Measurements from ENCODE around the gene EPHB3.
A peak's percentile ranks its signal among the peaks of the same experiment; 100 is the strongest.

Gene EPHB3

DNA sequence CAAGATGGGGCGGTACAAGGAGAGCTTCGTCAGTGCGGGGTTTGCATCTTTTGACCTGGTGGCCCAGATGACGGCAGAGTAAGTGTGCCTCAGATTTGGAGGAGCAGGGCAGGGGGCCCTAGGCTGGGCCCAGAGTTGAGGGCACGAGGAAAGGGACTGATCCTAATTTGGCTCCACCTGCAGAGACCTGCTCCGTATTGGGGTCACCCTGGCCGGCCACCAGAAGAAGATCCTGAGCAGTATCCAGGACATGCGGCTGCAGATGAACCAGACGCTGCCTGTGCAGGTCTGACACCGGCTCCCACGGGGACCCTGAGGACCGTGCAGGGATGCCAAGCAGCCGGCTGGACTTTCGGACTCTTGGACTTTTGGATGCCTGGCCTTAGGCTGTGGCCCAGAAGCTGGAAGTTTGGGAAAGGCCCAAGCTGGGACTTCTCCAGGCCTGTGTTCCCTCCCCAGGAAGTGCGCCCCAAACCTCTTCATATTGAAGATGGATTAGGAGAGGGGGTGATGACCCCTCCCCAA is 19.8 kb downstream of the EPHB3 start:
- H3K4me3 Mint-ChIP-seq, result no peak overlapping the region
- H3K27ac Mint-ChIP-seq (ENCODE audit: low read depth), result no peak overlapping the region
- ATAC-seq (replicated peaks; ENCODE audit: extremely low read depth, poor library complexity, severe bottlenecking) (no peak), DNase-seq (ENCODE audit: low spot score in 2 of 2) (no peak)
- peaks cover 58% of the 10 kb centered on the region for H3K27me3 Mint-ChIP-seq
- H3K9me3 Mint-ChIP-seq, result no peaks in the 10 kb centered on the region
- no peaks in the 10 kb centered on the region for H3K36me3 Mint-ChIP-seq (ENCODE audit: insufficient read depth)
- H3K4me1 Mint-ChIP-seq, result peaks cover 7% of the 10 kb centered on the region

DNA sequence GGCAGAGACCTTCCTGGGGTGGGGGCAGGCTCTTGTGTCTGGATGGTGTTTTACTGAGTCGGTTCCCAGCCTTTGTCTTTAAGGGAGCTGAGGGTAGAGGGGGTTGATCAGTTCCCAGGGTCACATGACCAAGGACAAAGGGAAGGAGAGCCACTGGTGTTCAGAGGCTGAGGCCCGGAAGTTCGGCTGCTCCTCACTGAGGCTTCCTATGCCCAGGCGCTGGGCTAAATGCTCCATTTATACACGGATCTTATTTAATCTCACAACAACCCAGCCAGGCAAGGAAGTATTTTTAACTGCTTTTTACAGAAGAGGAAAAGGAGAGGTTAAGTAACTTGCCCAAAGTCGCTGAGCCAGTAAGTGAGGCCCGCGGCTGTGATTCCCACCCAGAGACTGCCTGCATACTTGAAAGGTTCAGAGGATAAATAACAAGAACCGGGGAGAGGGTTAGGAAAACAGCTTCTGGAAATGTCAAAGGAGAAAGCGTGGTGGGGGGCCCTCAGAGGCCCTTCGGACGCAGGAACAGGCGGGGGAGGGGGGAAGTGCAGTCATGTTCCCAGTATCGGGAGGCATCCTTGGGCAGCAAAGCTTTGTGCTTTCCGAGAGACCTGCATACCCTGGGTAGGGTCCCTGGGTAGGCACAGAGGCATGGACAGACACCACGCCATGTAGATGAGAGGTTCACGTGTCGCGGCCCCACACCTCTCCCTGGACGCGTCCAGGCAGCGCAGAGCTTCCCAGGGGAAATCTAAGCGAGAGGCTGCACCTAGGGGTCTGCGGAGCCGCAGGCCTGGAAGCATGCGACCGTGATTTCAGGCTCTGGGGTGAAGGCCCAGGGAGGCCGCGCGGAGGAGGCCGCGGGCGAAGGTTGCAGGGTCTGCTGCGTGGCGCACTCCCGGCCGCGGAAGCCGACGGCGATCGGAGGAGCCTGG is 21.3 kb downstream of the EPHB3 start:
- no peak for DNase-seq (ENCODE audit: low spot score in 2 of 2)
- no peaks in the 10 kb centered on the region for H3K9me3 Mint-ChIP-seq
- no peak for ATAC-seq (replicated peaks; ENCODE audit: extremely low read depth, poor library complexity, severe bottlenecking)

DNA sequence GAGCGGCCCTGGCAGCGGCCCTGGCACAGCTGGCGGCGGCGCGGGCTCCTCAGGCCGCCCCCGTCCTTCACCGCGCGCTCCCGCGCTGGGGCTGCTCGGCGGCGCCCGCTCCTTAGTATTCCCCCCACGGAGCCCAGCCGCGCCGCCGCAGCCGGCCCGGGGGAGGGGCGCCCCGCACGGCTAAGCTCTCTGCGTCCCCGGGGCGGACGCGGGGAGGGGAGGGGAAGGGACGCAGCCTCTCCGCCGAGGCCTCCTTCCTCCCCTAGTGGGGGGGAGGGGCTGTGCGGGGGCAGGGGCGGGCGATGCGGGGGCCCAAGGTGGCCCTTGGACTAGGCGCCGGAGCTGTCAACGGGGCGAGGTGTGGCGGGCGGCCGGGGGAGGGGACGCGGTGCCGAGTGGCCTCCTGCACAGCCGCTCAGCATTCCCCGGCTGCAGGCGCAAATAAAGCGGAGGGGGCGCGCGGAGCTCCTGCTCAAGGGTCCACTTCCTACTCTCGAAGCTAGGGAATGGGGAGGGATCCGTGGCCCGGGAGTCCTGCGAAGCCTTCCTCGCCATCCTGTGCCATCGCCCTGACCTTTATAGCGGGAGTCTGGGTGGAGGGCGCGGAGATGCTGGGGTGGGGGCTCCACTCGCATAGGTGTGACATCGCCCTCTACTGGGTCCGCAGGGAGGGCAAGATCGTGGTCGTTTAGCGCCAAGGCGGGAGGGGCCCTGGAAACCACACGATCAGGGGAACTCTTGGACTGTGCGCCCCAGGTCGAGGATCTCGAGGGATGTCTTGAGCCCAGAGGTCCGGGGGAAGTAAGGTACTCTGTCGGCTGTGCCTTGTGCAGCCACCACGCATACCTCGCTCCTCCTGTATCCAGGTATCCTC is 22.2 kb downstream of the EPHB3 start:
- no peaks in the 10 kb centered on the region for H3K9me3 Mint-ChIP-seq
- ATAC-seq (replicated peaks; ENCODE audit: extremely low read depth, poor library complexity, severe bottlenecking) (no peak), DNase-seq (ENCODE audit: low spot score in 2 of 2) (no peak)
- H3K27ac Mint-ChIP-seq (ENCODE audit: low read depth), result no peak overlapping the region
- H3K36me3 Mint-ChIP-seq (ENCODE audit: insufficient read depth), result no peaks in the 10 kb centered on the region
- H3K4me3 Mint-ChIP-seq, result peak overlapping the region; percentile 14
- peaks cover 7% of the 10 kb centered on the region for H3K4me1 Mint-ChIP-seq
- peaks cover 40% of the 10 kb centered on the region for H3K27me3 Mint-ChIP-seq

More for the DNA sequence above, 21.3 kb downstream of the EPHB3 start:
- Mint-ChIP-seq H3K27ac (ENCODE audit: low read depth) (no peak overlapping the region), H3K27me3 (peaks cover 49% of the 10 kb centered on the region), H3K36me3 (ENCODE audit: insufficient read depth) (no peaks in the 10 kb centered on the region), H3K4me1 (peaks cover 7% of the 10 kb centered on the region), H3K4me3 (peak overlapping the region; percentile 34)

DNA sequence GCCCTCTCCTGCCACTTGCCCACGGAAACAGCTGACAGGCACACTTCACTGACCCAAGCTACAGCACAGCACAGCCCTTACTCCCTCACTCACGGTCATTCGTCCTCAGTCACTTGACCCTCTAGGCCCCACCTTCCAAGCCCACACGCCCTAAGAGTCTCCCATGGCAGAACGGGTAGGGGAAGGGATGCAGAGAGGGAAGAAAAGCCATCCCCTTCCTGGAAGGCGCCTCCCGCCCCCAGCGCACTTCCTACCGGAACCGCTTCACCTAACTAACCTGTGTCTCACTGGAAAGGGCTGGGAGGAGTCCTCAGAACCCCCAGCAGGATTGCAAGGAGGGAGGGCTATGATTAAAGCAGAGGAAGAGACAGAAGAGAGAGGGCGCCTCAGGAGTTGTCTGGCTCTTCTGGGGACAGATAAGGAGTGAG is 22.9 kb downstream of the EPHB3 start:
- H3K36me3 Mint-ChIP-seq (ENCODE audit: insufficient read depth), result no peaks in the 10 kb centered on the region
- H3K9me3 Mint-ChIP-seq, result no peaks in the 10 kb centered on the region
- peak overlapping the region; percentile 14 for H3K4me3 Mint-ChIP-seq
- H3K27ac Mint-ChIP-seq (ENCODE audit: low read depth), result no peak overlapping the region
- H3K27me3 Mint-ChIP-seq, result peaks cover 34% of the 10 kb centered on the region
- ATAC-seq (replicated peaks; ENCODE audit: extremely low read depth, poor library complexity, severe bottlenecking) (no peak), DNase-seq (ENCODE audit: low spot score in 2 of 2) (no peak)
- peaks cover 7% of the 10 kb centered on the region for H3K4me1 Mint-ChIP-seq

DNA sequence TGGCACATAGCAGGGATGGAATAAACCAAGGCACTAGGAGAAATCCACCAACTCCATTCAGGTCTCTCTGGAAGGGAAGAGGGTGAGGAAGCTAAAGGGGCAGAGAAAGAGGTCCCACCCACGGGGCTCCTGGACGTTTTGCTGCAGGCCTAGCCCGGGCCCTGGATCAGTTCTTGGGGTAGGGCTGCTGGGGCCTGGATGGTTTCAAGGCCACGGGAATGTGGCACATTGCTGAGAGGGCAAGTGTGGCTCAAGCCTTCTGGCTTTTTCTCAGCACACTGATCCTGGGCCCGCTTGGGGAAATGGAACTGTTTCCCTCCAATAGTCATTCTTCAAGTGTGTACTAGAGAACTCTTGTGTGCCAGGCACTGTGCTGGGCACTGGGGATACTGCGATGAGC is 24.0 kb downstream of the EPHB3 start:
- Mint-ChIP-seq H3K36me3 (ENCODE audit: insufficient read depth) (no peaks in the 10 kb centered on the region), H3K27ac (ENCODE audit: low read depth) (no peak overlapping the region), H3K27me3 (peaks cover 24% of the 10 kb centered on the region), H3K4me1 (peaks cover 7% of the 10 kb centered on the region), H3K9me3 (no peaks in the 10 kb centered on the region), H3K4me3 (no peak overlapping the region)
- ATAC-seq (replicated peaks; ENCODE audit: extremely low read depth, poor library complexity, severe bottlenecking) (no peak), DNase-seq (ENCODE audit: low spot score in 2 of 2) (no peak)

DNA sequence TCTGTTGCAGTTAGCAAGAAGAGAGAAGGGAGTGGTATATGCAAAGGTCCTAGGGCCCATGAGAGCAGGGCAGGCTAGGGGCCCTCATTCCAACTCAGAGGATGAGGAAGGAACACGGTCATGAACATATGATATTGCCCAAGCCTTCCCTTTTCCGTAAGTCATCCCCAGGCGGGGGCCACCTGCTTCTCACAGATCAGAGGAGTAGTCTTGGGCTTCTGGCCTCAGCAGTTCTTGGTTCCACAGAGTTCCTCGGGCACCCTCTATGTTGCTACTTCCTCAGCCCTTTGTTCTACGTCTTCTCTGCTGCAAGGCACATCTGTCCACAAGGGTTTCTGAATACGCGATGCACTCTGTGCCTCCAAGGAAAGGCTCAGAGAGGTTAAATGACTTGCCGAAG is 25.3 kb downstream of the EPHB3 start:
- Mint-ChIP-seq H3K27me3 (peaks cover 24% of the 10 kb centered on the region), H3K4me1 (peaks cover 7% of the 10 kb centered on the region), H3K4me3 (no peak overlapping the region), H3K36me3 (ENCODE audit: insufficient read depth) (no peaks in the 10 kb centered on the region), H3K9me3 (no peaks in the 10 kb centered on the region), H3K27ac (ENCODE audit: low read depth) (no peak overlapping the region)
- ATAC-seq (replicated peaks; ENCODE audit: extremely low read depth, poor library complexity, severe bottlenecking), result no peak
- no peak for DNase-seq (ENCODE audit: low spot score in 2 of 2)

DNA sequence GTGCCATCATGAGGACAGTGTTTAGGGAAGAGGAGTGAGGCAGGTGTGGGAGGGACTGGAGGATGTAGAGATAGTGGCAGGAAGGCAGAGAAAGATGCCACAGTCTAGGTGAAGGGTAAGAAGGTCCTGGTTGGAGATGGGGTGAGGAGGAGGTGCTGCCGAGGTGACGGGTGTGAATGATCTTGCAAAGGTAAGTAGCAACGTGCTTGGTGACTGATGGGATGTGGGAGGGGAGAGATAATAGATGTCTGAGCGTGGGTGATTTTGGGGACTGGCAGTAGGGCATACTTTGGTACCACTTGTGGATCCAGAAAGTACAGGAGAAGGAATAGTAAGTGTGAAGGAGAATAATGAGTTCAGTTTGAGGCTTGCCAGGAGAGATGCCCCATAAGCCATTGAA is 27.2 kb downstream of the EPHB3 start:
- DNase-seq (ENCODE audit: low spot score in 2 of 2) (no peak), ATAC-seq (replicated peaks; ENCODE audit: extremely low read depth, poor library complexity, severe bottlenecking) (no peak)
- Mint-ChIP-seq H3K27ac (ENCODE audit: low read depth) (no peak overlapping the region), H3K9me3 (no peaks in the 10 kb centered on the region), H3K27me3 (peaks cover 9% of the 10 kb centered on the region), H3K36me3 (ENCODE audit: insufficient read depth) (no peaks in the 10 kb centered on the region), H3K4me3 (no peak overlapping the region), H3K4me1 (no peaks in the 10 kb centered on the region)

DNA sequence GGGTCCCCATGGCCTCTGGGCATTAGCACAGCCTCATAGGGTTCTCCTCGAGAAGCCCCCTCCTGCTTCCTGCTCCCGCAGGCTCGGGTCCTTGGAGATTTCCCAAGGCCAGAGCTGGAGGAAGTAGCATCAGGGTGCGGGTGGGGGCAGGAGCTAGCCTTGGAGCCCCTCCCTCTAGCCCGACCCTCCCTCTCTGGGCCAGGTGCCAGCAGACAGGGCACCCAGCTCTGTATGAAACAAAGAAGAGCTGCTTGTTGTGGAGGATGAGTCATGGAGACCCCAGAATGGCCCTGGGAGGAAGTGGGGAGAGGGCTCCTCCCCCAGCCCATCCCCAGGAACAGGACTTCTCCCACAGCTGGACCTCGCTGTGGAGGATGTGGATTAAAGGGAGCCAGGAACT is 29.2 kb downstream of the EPHB3 start:
- H3K27me3 Mint-ChIP-seq, result no peaks in the 10 kb centered on the region
- no peak overlapping the region for H3K4me3 Mint-ChIP-seq
- no peak overlapping the region for H3K27ac Mint-ChIP-seq (ENCODE audit: low read depth)
- no peaks in the 10 kb centered on the region for H3K36me3 Mint-ChIP-seq (ENCODE audit: insufficient read depth)
- no peak for ATAC-seq (replicated peaks; ENCODE audit: extremely low read depth, poor library complexity, severe bottlenecking)
- H3K9me3 Mint-ChIP-seq, result no peaks in the 10 kb centered on the region
- no peaks in the 10 kb centered on the region for H3K4me1 Mint-ChIP-seq
- no peak for DNase-seq (ENCODE audit: low spot score in 2 of 2)

DNA sequence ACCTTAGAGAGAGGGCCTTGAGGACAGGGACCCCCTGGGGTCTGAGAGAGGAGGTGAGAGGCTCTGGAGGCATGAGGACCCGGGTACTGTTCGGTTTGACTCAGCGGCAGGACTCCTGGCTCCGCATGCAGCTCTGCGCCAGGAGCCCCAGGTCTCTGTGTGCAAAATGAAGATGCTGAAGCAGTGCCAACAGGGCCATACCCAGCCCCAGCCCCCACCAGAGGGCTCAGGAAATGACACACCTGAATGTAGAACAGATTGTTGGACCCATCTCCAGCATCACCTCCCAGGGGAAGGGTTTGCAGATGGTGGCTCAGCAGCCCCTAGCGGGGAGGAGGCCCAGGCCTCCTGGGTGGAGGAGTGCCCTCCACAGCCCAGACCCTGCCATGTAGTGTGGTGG is 30.2 kb downstream of the EPHB3 start:
- Mint-ChIP-seq H3K4me3 (no peak overlapping the region), H3K36me3 (ENCODE audit: insufficient read depth) (no peaks in the 10 kb centered on the region), H3K4me1 (no peaks in the 10 kb centered on the region), H3K9me3 (no peaks in the 10 kb centered on the region), H3K27ac (ENCODE audit: low read depth) (no peak overlapping the region), H3K27me3 (no peaks in the 10 kb centered on the region)
- no peak for DNase-seq (ENCODE audit: low spot score in 2 of 2)
- no peak for ATAC-seq (replicated peaks; ENCODE audit: extremely low read depth, poor library complexity, severe bottlenecking)

DNA sequence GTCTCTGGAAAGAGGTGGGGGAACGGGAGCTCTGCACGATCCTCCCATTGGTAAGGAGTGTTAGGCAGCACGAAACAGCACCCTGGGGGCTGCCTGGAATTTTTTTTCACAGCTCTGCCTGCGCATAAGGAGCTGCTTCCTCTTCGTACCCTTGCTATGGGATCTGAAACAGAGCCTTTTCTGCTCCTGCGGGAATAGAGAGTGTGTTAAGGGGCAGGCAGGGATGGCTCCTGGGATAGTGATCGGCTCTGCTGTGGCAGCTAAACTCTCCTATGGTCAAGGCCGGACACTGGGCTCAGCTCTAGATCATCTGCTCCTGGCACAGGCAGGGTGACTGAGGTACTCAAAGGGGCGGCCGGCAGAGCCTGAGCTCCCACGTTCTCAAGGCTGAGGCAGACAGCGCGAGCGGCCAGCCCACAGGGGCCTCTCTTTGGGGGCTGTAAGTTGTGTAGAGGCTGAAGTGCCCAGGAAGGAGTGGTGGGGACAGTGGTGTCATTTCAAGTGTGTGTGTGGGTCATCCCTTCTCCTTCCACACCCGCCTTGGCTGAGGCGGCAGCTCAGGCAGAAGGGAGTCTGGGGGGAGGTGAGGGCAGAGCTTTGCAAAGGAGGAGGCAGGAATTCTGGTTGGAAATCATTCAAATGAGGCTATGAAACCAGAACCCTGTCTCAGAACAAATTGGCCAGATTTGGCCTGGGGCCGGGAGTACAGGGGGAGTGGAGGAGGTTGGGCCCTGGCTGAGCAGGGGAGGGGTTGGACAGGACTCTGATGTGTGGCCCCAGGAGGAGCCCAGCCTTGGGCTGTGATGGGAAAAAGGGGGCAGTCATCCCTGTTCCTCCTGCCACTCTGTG is 31.0 kb downstream of the EPHB3 start:
- Mint-ChIP-seq H3K4me1 (no peaks in the 10 kb centered on the region), H3K27me3 (no peaks in the 10 kb centered on the region), H3K4me3 (no peak overlapping the region), H3K9me3 (no peaks in the 10 kb centered on the region), H3K36me3 (ENCODE audit: insufficient read depth) (no peaks in the 10 kb centered on the region), H3K27ac (ENCODE audit: low read depth) (no peak overlapping the region)
- DNase-seq (ENCODE audit: low spot score in 2 of 2), result no peak
- ATAC-seq (replicated peaks; ENCODE audit: extremely low read depth, poor library complexity, severe bottlenecking), result no peak

DNA sequence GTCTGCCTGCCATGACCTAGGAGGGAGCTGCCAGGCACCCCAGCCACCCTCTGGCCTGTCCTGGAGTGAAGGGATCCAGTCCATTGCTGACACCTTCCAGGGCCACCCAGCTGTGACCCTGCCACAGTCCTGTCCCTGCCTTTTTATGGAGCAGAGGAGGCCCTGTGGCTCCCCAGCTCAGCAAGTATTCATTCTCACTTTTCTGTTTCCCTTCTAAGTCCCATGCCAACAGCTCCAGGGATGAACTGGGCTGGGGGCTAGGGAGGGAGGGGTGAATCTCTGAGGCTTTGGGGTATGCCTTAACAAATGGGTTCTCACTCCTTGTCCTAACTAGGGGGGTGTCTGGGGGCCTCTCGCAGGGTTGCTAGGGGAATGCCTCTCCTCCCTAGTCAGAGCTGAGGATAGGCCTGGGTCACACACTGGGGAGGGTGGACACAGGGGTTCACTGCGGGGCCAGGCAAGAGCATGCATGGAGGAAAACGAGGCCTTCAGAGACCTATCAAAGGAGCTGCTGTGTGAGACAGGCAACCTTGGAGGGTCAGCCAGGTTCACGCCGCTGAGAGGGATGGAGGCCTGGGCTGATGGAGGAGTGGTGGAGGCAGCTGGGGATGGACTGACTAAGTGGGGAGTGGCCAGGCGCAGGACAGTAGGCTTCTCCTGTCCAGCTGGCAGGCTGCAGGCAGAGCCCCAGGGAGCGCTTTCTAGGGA is 31.8 kb downstream of the EPHB3 start:
- no peak for DNase-seq (ENCODE audit: low spot score in 2 of 2)
- H3K27me3 Mint-ChIP-seq, result no peaks in the 10 kb centered on the region
- H3K36me3 Mint-ChIP-seq (ENCODE audit: insufficient read depth), result no peaks in the 10 kb centered on the region
- H3K4me1 Mint-ChIP-seq, result no peaks in the 10 kb centered on the region
- H3K9me3 Mint-ChIP-seq, result no peaks in the 10 kb centered on the region
- H3K4me3 Mint-ChIP-seq, result no peak overlapping the region
- no peak for ATAC-seq (replicated peaks; ENCODE audit: extremely low read depth, poor library complexity, severe bottlenecking)
- H3K27ac Mint-ChIP-seq (ENCODE audit: low read depth), result no peak overlapping the region
